GM12801 (cell line): ENCODE data around the gene NT5C.

Experiments
- CTCF ChIP-seq: IDR thresholded peaks from one replicate; pipeline ENCODE4 v1.5.1; 2011; ENCODE audit warnings: control low read depth; ENCODE audit not compliant: insufficient read length; ENCODE audit errors: extremely low read depth

The NT5C gene

GRCh38 chr17:75097865-75098264 lies 33.7 kb downstream of the NT5C start:
- TF ChIP-seq CTCF = no peak

DNA sequence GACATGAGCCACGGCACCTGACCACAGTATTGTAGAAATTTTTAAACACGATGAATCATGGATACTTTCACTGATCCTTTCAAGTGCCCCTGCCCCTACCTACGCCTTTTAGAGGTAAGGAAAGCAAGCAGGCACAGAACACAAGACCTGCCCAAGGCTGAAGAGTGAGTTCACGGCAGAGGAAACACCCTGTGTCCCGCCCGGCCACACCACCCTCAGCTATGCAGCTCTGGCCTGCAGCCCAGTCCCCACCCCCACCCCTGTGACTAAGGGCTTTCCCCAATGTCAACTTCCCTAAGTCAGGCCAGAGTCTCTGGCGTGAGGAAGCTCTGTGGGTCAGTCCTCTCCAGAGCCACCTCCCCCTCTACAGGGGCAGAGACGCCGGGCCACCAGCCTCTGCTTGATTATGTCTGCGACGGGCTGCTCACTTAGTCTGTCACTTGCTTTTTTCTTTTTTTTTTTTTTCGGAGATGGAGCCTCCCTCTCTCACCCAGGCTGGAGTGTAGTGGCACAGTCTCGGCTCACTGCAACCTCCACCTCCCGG lies 35.4 kb downstream of the NT5C start:
- TF ChIP-seq CTCF = no peak

DNA sequence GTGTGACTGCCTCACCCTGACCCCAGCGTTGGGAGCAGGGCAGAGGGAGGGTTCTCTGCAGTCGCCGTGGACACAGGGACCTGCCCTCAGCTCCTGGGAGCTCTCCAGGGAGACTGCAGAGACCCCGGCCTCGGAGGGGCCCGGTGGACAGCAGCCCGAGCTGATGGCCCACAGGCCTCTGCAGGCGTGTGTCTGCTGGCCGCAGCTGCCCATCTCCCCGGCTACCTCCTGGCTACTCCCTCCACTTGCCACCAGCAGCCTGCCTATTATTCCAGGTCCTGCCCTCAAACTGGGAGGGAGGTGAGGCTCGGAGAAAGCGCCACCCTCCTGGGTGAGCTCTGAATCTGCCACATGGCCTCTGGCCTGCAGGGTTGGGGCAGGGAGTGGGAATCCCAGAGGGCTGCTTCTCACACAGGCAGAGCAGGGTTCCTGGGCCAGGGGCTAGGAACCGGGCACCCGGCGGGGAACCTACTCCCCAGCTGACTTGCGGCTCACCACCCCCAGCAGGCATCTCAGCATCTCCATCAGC lies 36.6 kb downstream of the NT5C start:
- TF ChIP-seq CTCF = no peak

DNA sequence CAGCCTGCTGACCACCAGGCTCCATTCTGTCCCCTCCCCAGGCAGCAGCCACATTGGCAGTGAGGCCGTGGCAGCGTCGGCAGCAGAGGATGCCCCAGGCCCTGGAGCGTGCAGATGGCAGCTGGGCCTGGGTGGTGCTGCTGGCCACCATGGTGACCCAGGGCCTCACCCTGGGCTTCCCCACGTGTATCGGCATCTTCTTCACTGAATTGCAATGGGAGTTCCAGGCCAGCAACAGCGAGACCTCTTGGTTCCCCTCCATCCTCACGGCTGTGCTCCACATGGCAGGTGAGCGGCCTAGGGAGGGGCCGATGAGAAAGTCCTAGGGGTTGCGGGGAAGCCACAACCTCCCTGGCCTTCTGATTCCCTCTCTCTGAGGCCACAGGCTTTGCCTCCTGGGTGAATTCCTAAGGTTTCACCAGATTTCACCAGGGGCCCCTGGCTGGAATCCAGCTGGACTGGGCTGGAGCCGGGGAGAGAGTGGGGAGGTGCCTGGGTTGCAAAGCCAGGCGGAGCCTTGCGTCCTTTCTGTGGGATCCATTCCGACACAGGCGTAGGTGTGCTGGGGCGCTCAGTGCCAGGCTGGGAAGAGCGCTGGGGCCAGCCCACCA lies 37.9 kb downstream of the NT5C start:
- no peak for TF ChIP-seq CTCF

- no peak for TF ChIP-seq CTCF
Measured at GRCh38 chr17:75091855-75092327, 39.7 kb downstream of the NT5C start.

DNA sequence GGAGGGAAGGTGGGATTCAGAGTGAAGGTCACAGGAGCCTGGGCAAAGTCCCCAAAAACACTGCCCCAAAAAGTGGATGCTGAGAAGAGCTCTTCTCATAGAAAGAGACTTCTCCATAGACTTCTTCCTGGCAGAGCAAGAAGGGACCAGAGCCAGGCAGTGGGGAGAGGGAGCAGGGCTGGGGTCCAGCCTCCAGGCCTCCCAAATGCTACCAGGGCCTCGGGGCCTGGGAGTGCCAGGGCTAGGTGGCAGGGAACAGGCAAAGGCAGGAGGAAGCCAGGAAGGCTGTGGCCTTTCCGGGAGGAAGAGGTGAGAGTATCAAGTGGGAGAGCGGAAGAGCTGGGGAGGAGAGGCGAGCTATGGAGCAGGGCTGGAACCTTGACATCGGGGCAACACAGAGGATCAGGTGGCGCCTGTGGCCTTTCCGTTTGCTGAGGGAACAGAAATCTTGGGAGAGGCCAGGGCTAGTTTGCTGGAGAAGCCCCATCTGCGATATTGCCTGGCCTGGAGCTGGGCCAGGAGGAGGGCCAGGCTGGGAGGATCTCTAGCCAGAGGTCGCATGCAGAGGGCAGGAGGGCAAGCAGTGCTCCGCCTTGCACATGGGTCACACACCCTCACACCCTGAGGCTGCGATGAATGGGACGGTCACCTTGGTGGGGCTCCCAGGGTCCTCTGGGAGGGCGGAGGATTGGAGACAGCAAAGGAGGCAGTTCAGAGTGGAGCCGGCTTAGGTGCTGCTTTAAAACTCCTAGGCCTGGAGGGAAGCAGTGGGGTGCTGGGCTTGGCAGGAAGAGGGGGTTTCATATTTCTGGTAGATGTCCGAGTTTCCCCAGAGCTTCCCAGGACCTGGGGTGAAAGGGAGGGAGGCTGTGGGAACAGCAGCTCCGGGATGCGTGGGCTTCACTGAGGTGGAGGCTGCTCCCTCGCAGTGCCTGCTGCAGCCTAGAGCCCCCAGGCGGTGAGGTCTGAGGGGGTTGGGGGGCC lies 40.4 kb downstream of the NT5C start:
- no peak for TF ChIP-seq CTCF
